C4-2B (cell line): ENCODE results near the gene FOS.

Experiments
- ZFX ChIP-seq: fragments of 450-650 bp; IDR thresholded peaks from 2 replicates; pipeline ENCODE4 v1.6.1; 2017
- TF ChIP-seq, protein P1 (sequence below): fragments of 450-650 bp; conservative IDR thresholded peaks from 2 replicates; pipeline ENCODE4 v1.5.1; 2017; ENCODE audit warnings: mild to moderate bottlenecking

DNA sequence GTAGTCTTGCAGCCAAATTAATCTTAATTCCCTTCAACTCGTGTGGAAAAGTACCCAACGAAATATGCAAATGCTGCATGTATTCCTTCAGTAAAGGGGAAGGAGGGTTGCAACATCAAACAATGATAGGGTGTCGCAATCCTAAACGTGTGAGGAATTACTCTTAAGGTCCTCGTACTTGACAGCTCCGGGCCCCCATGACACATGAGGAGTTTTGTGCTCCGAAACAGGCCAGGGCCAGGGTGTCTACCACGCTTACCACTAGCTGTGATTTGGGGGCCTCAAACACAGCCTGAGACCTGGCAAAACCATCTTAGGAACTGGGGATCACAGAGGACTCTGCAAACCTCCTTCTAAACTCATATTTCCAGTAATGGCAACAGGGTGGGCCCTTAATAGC lies 20.4 kb downstream of the FOS start:
- TF ChIP-seq, protein P1, sequence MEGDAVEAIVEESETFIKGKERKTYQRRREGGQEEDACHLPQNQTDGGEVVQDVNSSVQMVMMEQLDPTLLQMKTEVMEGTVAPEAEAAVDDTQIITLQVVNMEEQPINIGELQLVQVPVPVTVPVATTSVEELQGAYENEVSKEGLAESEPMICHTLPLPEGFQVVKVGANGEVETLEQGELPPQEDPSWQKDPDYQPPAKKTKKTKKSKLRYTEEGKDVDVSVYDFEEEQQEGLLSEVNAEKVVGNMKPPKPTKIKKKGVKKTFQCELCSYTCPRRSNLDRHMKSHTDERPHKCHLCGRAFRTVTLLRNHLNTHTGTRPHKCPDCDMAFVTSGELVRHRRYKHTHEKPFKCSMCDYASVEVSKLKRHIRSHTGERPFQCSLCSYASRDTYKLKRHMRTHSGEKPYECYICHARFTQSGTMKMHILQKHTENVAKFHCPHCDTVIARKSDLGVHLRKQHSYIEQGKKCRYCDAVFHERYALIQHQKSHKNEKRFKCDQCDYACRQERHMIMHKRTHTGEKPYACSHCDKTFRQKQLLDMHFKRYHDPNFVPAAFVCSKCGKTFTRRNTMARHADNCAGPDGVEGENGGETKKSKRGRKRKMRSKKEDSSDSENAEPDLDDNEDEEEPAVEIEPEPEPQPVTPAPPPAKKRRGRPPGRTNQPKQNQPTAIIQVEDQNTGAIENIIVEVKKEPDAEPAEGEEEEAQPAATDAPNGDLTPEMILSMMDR = no peak
- no peak for TF ChIP-seq ZFX
